ENCODE measurements around the gene GCLC.
A peak's percentile ranks its signal among the peaks of the same experiment; 100 is the strongest.

The GCLC gene

GRCh38 chr6:53543359-53544216 lies 1.3 kb downstream of the GCLC start:
- H3K27ac ChIP-seq (ENCODE audit: low read depth, low read length): peak overlapping the region; percentile 94
- no peaks in the 10 kb centered on the region for H3K27me3 ChIP-seq (ENCODE audit: control insufficient read depth in 5 of 5, insufficient read depth in 4 of 5, low read length in 5 of 5)
- peak overlapping the region; percentile 83 to 94 (median 92) for H3K4me3 ChIP-seq (ENCODE audit: low read depth in 1 of 5, low read length in 5 of 5)
- peak overlapping the region; percentile 2 to 96 (median 90) for H3K9ac ChIP-seq (ENCODE audit: low read length in 5 of 5)
- peaks cover 2 to 81% (median 52%) of the 10 kb centered on the region in 5 donors for H3K4me1 ChIP-seq (ENCODE audit: control insufficient read depth in 5 of 5, insufficient read depth in 5 of 5, low read length in 5 of 5)
- no peaks in the 10 kb centered on the region for H3K9me3 ChIP-seq (ENCODE audit: control insufficient read depth in 5 of 5, low read length in 5 of 5)
- peaks cover 0 to 3% (median 0%) of the 10 kb centered on the region in 5 donors for H3K36me3 ChIP-seq (ENCODE audit: control insufficient read depth in 5 of 5, insufficient read depth in 5 of 5, low read length in 5 of 5)

GRCh38 chr6:53541900-53542299 lies 3.0 kb downstream of the GCLC start:
- Histone ChIP-seq H3K4me1 (ENCODE audit: control insufficient read depth in 5 of 5, insufficient read depth in 5 of 5, low read length in 5 of 5) (peaks cover 2 to 74% (median 38%) of the 10 kb centered on the region in 5 donors), H3K9ac (ENCODE audit: low read length in 5 of 5) (no peak overlapping the region), H3K27ac (ENCODE audit: low read depth, low read length) (no peak overlapping the region), H3K9me3 (ENCODE audit: control insufficient read depth in 5 of 5, low read length in 5 of 5) (no peaks in the 10 kb centered on the region), H3K4me3 (ENCODE audit: low read depth in 1 of 5, low read length in 5 of 5) (no peak overlapping the region), H3K36me3 (ENCODE audit: control insufficient read depth in 5 of 5, insufficient read depth in 5 of 5, low read length in 5 of 5) (peaks cover 0 to 3% (median 0%) of the 10 kb centered on the region in 5 donors), H3K27me3 (ENCODE audit: control insufficient read depth in 5 of 5, insufficient read depth in 4 of 5, low read length in 5 of 5) (no peaks in the 10 kb centered on the region)

GRCh38 chr6:53540129-53540692 lies 4.7 kb downstream of the GCLC start:
- Histone ChIP-seq H3K9me3 (ENCODE audit: control insufficient read depth in 5 of 5, low read length in 5 of 5) (no peaks in the 10 kb centered on the region), H3K27ac (ENCODE audit: low read depth, low read length) (no peak overlapping the region), H3K27me3 (ENCODE audit: control insufficient read depth in 5 of 5, insufficient read depth in 4 of 5, low read length in 5 of 5) (no peaks in the 10 kb centered on the region), H3K36me3 (ENCODE audit: control insufficient read depth in 5 of 5, insufficient read depth in 5 of 5, low read length in 5 of 5) (peaks cover 0 to 3% (median 0%) of the 10 kb centered on the region in 5 donors), H3K4me1 (ENCODE audit: control insufficient read depth in 5 of 5, insufficient read depth in 5 of 5, low read length in 5 of 5) (peaks cover 2 to 61% (median 32%) of the 10 kb centered on the region in 5 donors), H3K9ac (ENCODE audit: low read length in 5 of 5) (no peak overlapping the region), H3K4me3 (ENCODE audit: low read depth in 1 of 5, low read length in 5 of 5) (no peak overlapping the region)

GRCh38 chr6:53539561-53539960 lies 5.3 kb downstream of the GCLC start:
- Histone ChIP-seq H3K36me3 (ENCODE audit: control insufficient read depth in 5 of 5, insufficient read depth in 5 of 5, low read length in 5 of 5) (peaks cover 0 to 3% (median 0%) of the 10 kb centered on the region in 5 donors), H3K27me3 (ENCODE audit: control insufficient read depth in 5 of 5, insufficient read depth in 4 of 5, low read length in 5 of 5) (no peaks in the 10 kb centered on the region), H3K9ac (ENCODE audit: low read length in 5 of 5) (no peak overlapping the region), H3K4me1 (ENCODE audit: control insufficient read depth in 5 of 5, insufficient read depth in 5 of 5, low read length in 5 of 5) (peaks cover 2 to 66% (median 29%) of the 10 kb centered on the region in 5 donors), H3K27ac (ENCODE audit: low read depth, low read length) (no peak overlapping the region), H3K4me3 (ENCODE audit: low read depth in 1 of 5, low read length in 5 of 5) (no peak overlapping the region), H3K9me3 (ENCODE audit: control insufficient read depth in 5 of 5, low read length in 5 of 5) (no peaks in the 10 kb centered on the region)

- Histone ChIP-seq H3K27ac (ENCODE audit: low read depth, low read length) (no peak overlapping the region), H3K27me3 (ENCODE audit: control insufficient read depth in 5 of 5, insufficient read depth in 4 of 5, low read length in 5 of 5) (no peaks in the 10 kb centered on the region), H3K4me1 (ENCODE audit: control insufficient read depth in 5 of 5, insufficient read depth in 5 of 5, low read length in 5 of 5) (peaks cover 0 to 65% (median 17%) of the 10 kb centered on the region in 5 donors), H3K36me3 (ENCODE audit: control insufficient read depth in 5 of 5, insufficient read depth in 5 of 5, low read length in 5 of 5) (peaks cover 0 to 3% (median 0%) of the 10 kb centered on the region in 5 donors), H3K9ac (ENCODE audit: low read length in 5 of 5) (no peak overlapping the region), H3K9me3 (ENCODE audit: control insufficient read depth in 5 of 5, low read length in 5 of 5) (no peaks in the 10 kb centered on the region), H3K4me3 (ENCODE audit: low read depth in 1 of 5, low read length in 5 of 5) (no peak overlapping the region)
These were observed 8.3 kb downstream of the GCLC start for GRCh38 chr6:53536561-53536960.

GRCh38 chr6:53532942-53533341 lies 12.0 kb downstream of the GCLC start:
- Histone ChIP-seq H3K4me3 (ENCODE audit: low read depth in 1 of 5, low read length in 5 of 5) (no peak overlapping the region), H3K9me3 (ENCODE audit: control insufficient read depth in 5 of 5, low read length in 5 of 5) (no peaks in the 10 kb centered on the region), H3K36me3 (ENCODE audit: control insufficient read depth in 5 of 5, insufficient read depth in 5 of 5, low read length in 5 of 5) (no peaks in the 10 kb centered on the region), H3K27me3 (ENCODE audit: control insufficient read depth in 5 of 5, insufficient read depth in 4 of 5, low read length in 5 of 5) (no peaks in the 10 kb centered on the region), H3K4me1 (ENCODE audit: control insufficient read depth in 5 of 5, insufficient read depth in 5 of 5, low read length in 5 of 5) (peaks cover 0 to 57% (median 38%) of the 10 kb centered on the region in 5 donors), H3K27ac (ENCODE audit: low read depth, low read length) (peak overlapping the region; percentile 59), H3K9ac (ENCODE audit: low read length in 5 of 5) (no peak overlapping the region)

- H3K27me3 ChIP-seq (ENCODE audit: control insufficient read depth in 5 of 5, insufficient read depth in 4 of 5, low read length in 5 of 5): no peaks in the 10 kb centered on the region
- H3K4me1 ChIP-seq (ENCODE audit: control insufficient read depth in 5 of 5, insufficient read depth in 5 of 5, low read length in 5 of 5): peaks cover 0 to 60% (median 42%) of the 10 kb centered on the region in 5 donors
- peak overlapping the region in 3 of 5 donors; percentile 48 to 58 (median 53) for H3K9ac ChIP-seq (ENCODE audit: low read length in 5 of 5)
- H3K36me3 ChIP-seq (ENCODE audit: control insufficient read depth in 5 of 5, insufficient read depth in 5 of 5, low read length in 5 of 5): no peaks in the 10 kb centered on the region
- peak overlapping the region; percentile 59 for H3K27ac ChIP-seq (ENCODE audit: low read depth, low read length)
- no peak overlapping the region for H3K4me3 ChIP-seq (ENCODE audit: low read depth in 1 of 5, low read length in 5 of 5)
- H3K9me3 ChIP-seq (ENCODE audit: control insufficient read depth in 5 of 5, low read length in 5 of 5): no peaks in the 10 kb centered on the region
These were observed 12.7 kb downstream of the GCLC start for GRCh38 chr6:53532061-53532797.

GRCh38 chr6:53530780-53531386 lies 14.0 kb downstream of the GCLC start:
- Histone ChIP-seq H3K9ac (ENCODE audit: low read length in 5 of 5) (no peak overlapping the region), H3K36me3 (ENCODE audit: control insufficient read depth in 5 of 5, insufficient read depth in 5 of 5, low read length in 5 of 5) (no peaks in the 10 kb centered on the region), H3K4me1 (ENCODE audit: control insufficient read depth in 5 of 5, insufficient read depth in 5 of 5, low read length in 5 of 5) (peaks cover 0 to 61% (median 47%) of the 10 kb centered on the region in 5 donors), H3K27ac (ENCODE audit: low read depth, low read length) (peak overlapping the region; percentile 59), H3K4me3 (ENCODE audit: low read depth in 1 of 5, low read length in 5 of 5) (no peak overlapping the region), H3K27me3 (ENCODE audit: control insufficient read depth in 5 of 5, insufficient read depth in 4 of 5, low read length in 5 of 5) (no peaks in the 10 kb centered on the region), H3K9me3 (ENCODE audit: control insufficient read depth in 5 of 5, low read length in 5 of 5) (no peaks in the 10 kb centered on the region)

GRCh38 chr6:53530346-53530745 lies 14.6 kb downstream of the GCLC start:
- Histone ChIP-seq H3K9ac (ENCODE audit: low read length in 5 of 5) (peak overlapping the region in 1 of 5 donors; percentile 1), H3K4me1 (ENCODE audit: control insufficient read depth in 5 of 5, insufficient read depth in 5 of 5, low read length in 5 of 5) (peaks cover 0 to 62% (median 47%) of the 10 kb centered on the region in 5 donors), H3K27ac (ENCODE audit: low read depth, low read length) (peak overlapping the region; percentile 54), H3K27me3 (ENCODE audit: control insufficient read depth in 5 of 5, insufficient read depth in 4 of 5, low read length in 5 of 5) (no peaks in the 10 kb centered on the region), H3K4me3 (ENCODE audit: low read depth in 1 of 5, low read length in 5 of 5) (no peak overlapping the region), H3K36me3 (ENCODE audit: control insufficient read depth in 5 of 5, insufficient read depth in 5 of 5, low read length in 5 of 5) (no peaks in the 10 kb centered on the region), H3K9me3 (ENCODE audit: control insufficient read depth in 5 of 5, low read length in 5 of 5) (no peaks in the 10 kb centered on the region)

Data from subcutaneous abdominal adipose tissue (tissue), 5 donors.